Measurements from ENCODE around the gene SURF1.

The SURF1 gene

GRCh38 chr9:133359399-133360175 lies 3.3 kb upstream of the SURF1 start:
- DNase-seq (ENCODE audit: low spot score) = no peak
- H3K4me3 ChIP-seq (ENCODE audit: severe bottlenecking) = no peak overlapping the region
- TF ChIP-seq CTCF (IDR thresholded peaks at IDR 0.05; ENCODE audit: poor library complexity, severe bottlenecking) = peak; percentile 38
- no peak for ATAC-seq (ENCODE audit: low read depth)
- H3K36me3 ChIP-seq (ENCODE audit: low read depth) = peaks cover 71% of the 10 kb centered on the region
- no peak overlapping the region for H3K27ac ChIP-seq (ENCODE audit: poor library complexity, severe bottlenecking)
- H3K27me3 ChIP-seq (ENCODE audit: insufficient read depth, poor library complexity, severe bottlenecking) = no peaks in the 10 kb centered on the region
- H3K9me3 ChIP-seq (ENCODE audit: severe bottlenecking) = no peaks in the 10 kb centered on the region
- H3K4me1 ChIP-seq (ENCODE audit: insufficient read depth, poor library complexity, severe bottlenecking) = no peaks in the 10 kb centered on the region

DNA sequence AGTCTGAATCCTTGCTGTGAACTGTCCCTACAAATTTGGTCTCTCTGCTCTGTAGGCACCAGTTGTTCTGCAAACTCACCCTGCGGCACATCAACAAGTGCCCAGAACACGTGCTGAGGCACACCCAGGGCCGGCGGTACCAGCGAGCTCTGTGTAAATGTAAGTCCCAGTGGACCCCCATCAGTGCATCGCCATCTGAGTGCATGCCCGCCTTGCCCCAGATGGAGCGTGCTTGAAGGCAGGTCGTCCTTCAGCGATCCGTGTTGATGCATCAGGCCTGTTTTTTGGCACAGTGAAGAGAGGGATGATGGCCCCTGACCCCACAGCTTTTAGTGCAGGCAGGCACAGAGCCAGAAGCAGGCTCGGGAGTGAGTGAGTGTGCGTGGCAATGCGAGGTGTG lies 1.4 kb upstream of the SURF1 start:
- no peak overlapping the region for H3K27ac ChIP-seq (ENCODE audit: poor library complexity, severe bottlenecking)
- no peak for TF ChIP-seq CTCF (IDR thresholded peaks at IDR 0.05; ENCODE audit: poor library complexity, severe bottlenecking)
- no peaks in the 10 kb centered on the region for H3K27me3 ChIP-seq (ENCODE audit: insufficient read depth, poor library complexity, severe bottlenecking)
- DNase-seq (ENCODE audit: low spot score) = no peak
- ATAC-seq (ENCODE audit: low read depth) = no peak
- H3K4me1 ChIP-seq (ENCODE audit: insufficient read depth, poor library complexity, severe bottlenecking) = no peaks in the 10 kb centered on the region
- no peak overlapping the region for H3K4me3 ChIP-seq (ENCODE audit: severe bottlenecking)
- H3K36me3 ChIP-seq (ENCODE audit: low read depth) = peaks cover 71% of the 10 kb centered on the region
- no peaks in the 10 kb centered on the region for H3K9me3 ChIP-seq (ENCODE audit: severe bottlenecking)

GRCh38 chr9:133355881-133356357 lies 368 bp downstream of the SURF1 start:
- H3K27ac ChIP-seq (ENCODE audit: poor library complexity, severe bottlenecking) = peak overlapping the region; percentile 51
- no peaks in the 10 kb centered on the region for H3K9me3 ChIP-seq (ENCODE audit: severe bottlenecking)
- H3K36me3 ChIP-seq (ENCODE audit: low read depth) = peaks cover 71% of the 10 kb centered on the region
- ATAC-seq (ENCODE audit: low read depth) = peak; percentile 0; the same call in 1 of the 3 replicates
- H3K27me3 ChIP-seq (ENCODE audit: insufficient read depth, poor library complexity, severe bottlenecking) = no peaks in the 10 kb centered on the region
- DNase-seq (ENCODE audit: low spot score) = no peak
- no peaks in the 10 kb centered on the region for H3K4me1 ChIP-seq (ENCODE audit: insufficient read depth, poor library complexity, severe bottlenecking)
- peak overlapping the region; percentile 46 for H3K4me3 ChIP-seq (ENCODE audit: severe bottlenecking)
- no peak for TF ChIP-seq CTCF (IDR thresholded peaks at IDR 0.05; ENCODE audit: poor library complexity, severe bottlenecking)

- TF ChIP-seq CTCF (IDR thresholded peaks at IDR 0.05; ENCODE audit: poor library complexity, severe bottlenecking) = no peak
- Histone ChIP-seq H3K4me3 (ENCODE audit: severe bottlenecking) (no peak overlapping the region), H3K9me3 (ENCODE audit: severe bottlenecking) (no peaks in the 10 kb centered on the region), H3K36me3 (ENCODE audit: low read depth) (peaks cover 71% of the 10 kb centered on the region), H3K27me3 (ENCODE audit: insufficient read depth, poor library complexity, severe bottlenecking) (no peaks in the 10 kb centered on the region), H3K27ac (ENCODE audit: poor library complexity, severe bottlenecking) (no peak overlapping the region), H3K4me1 (ENCODE audit: insufficient read depth, poor library complexity, severe bottlenecking) (peaks cover under 1% of the 10 kb centered on the region)
- ATAC-seq (ENCODE audit: low read depth) (no peak), DNase-seq (ENCODE audit: low spot score) (no peak)
These were observed 1.5 kb downstream of the SURF1 start for GRCh38 chr9:133354766-133355165.

- peak; percentile 1; the same call in 1 of the 3 replicates for ATAC-seq (ENCODE audit: low read depth)
- H3K4me1 ChIP-seq (ENCODE audit: insufficient read depth, poor library complexity, severe bottlenecking) = peaks cover 7% of the 10 kb centered on the region
- H3K4me3 ChIP-seq (ENCODE audit: severe bottlenecking) = no peak overlapping the region
- no peaks in the 10 kb centered on the region for H3K9me3 ChIP-seq (ENCODE audit: severe bottlenecking)
- no peak for DNase-seq (ENCODE audit: low spot score)
- H3K27me3 ChIP-seq (ENCODE audit: insufficient read depth, poor library complexity, severe bottlenecking) = no peaks in the 10 kb centered on the region
- peak overlapping the region; percentile 5 for H3K27ac ChIP-seq (ENCODE audit: poor library complexity, severe bottlenecking)
- no peak for TF ChIP-seq CTCF (IDR thresholded peaks at IDR 0.05; ENCODE audit: poor library complexity, severe bottlenecking)
- peaks cover 71% of the 10 kb centered on the region for H3K36me3 ChIP-seq (ENCODE audit: low read depth)
These were observed 2.7 kb downstream of the SURF1 start for GRCh38 chr9:133353548-133353947.
